T-helper 1 cell treated with Interleukin-12 subunit alpha and Interleukin-12 subunit beta and Interleukin-4 antibody, amounts not matched to agents 30 ng/mL and 1 ng/mL, for 36 hours (primary cell): ENCODE measurements around the gene SH2D1A. TPM values are rescaled to one million over a fixed set of nuclear protein-coding genes. Genes with fewer than 3 reads are reported as not detected.

Experiments
- intact Hi-C: fragments of 100-400 bp; cut with micrococcal nuclease; formaldehyde crosslinking; loops from one replicate; pipeline ENCODE4 v1.15.1; 2024
- total RNA-seq: library from RNA; stranded (reverse); gene quantifications from 2 replicates; pipeline ENCODE4 v1.2.3, GENCODE V29; 2022

Gene SH2D1A
- total RNA-seq, 1 donor from 2014 or later: 45.7 TPM

GRCh38 chrX:124414281-124414680, 67.9 kb downstream of the SH2D1A start:
- intact Hi-C loops: no loop called here

GRCh38 chrX:124415115-124415800, 68.9 kb downstream of the SH2D1A start:
- intact Hi-C loops: no loop called here

- intact Hi-C loops: no loop called here
These were observed 75.7 kb downstream of the SH2D1A start for GRCh38 chrX:124421898-124422655.

Other genes starting within 250 kb of the SH2D1A start
- not detected in 2 replicates for gene TEX13D, start 13.9 kb upstream of the SH2D1A start, total RNA-seq